ENCODE results near the gene CD7. TPM values are rescaled to one million over a fixed set of nuclear protein-coding genes. Genes with fewer than 3 reads are reported as not detected.

Gene CD7
- total and polyA plus RNA-seq, 2 donors (not counting 3 experiments of a cell fraction or from before 2014, with no cell fraction given): not detected

DNA sequence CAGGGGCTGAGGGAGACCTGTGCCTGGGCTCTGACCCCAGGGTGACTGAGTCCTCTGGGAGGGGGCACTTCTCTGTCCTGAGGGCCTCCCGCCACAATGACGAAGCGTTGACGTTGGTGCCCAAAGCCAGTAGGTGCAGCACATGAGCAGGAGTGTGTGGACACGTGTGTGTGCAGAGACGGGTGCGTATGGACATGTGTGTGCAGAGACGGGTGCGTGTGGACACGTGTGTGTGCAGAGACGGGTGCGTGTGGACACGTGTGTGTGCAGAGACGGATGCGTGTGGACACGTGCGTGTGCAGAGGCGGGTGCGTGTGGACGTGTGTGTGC, 726 bp upstream of the CD7 start:
- no peak overlapping the region for H3K9ac ChIP-seq (replicated peaks; ENCODE audit: extremely low read depth, insufficient read depth, low read length)
- BruUV-seq (replicated peaks): no TSS peak
- H3K36me3 ChIP-seq (ENCODE audit: control insufficient read depth in 2 of 2, extremely low read depth in 1 of 2, insufficient read depth in 2 of 2, low read length in 2 of 2): no peaks in the 10 kb centered on the region
- H3K79me2 ChIP-seq (ENCODE audit: control insufficient read depth, insufficient read depth, low read length): no peaks in the 10 kb centered on the region
- TF ChIP-seq POLR2A (IDR thresholded peaks at IDR 0.05; ENCODE audit: low read depth, low read length) (no peak), EZH2 (IDR thresholded peaks at IDR 0.05; ENCODE audit: borderline replicate concordance, low read depth, low read length, severe bottlenecking) (no peak), JUN (IDR thresholded peaks at IDR 0.05; ENCODE audit: borderline replicate concordance, insufficient read depth, insufficient read length, low read depth) (no peak), MYC (IDR thresholded peaks at IDR 0.05; ENCODE audit: low read depth, low read length) (no peak), MAX (IDR thresholded peaks at IDR 0.05; ENCODE audit: insufficient read depth, insufficient read length) (no peak), POLR2AphosphoS5 (IDR thresholded peaks at IDR 0.05; ENCODE audit: insufficient read depth, low read depth, low read length) (no peak), FOS (IDR thresholded peaks at IDR 0.05; ENCODE audit: borderline replicate concordance, insufficient read depth, low read length) (no peak), GATA2 (IDR thresholded peaks at IDR 0.05; ENCODE audit: insufficient read depth, insufficient read length, low read depth, low read length) (no peak)
- TF ChIP-seq, protein P1, sequence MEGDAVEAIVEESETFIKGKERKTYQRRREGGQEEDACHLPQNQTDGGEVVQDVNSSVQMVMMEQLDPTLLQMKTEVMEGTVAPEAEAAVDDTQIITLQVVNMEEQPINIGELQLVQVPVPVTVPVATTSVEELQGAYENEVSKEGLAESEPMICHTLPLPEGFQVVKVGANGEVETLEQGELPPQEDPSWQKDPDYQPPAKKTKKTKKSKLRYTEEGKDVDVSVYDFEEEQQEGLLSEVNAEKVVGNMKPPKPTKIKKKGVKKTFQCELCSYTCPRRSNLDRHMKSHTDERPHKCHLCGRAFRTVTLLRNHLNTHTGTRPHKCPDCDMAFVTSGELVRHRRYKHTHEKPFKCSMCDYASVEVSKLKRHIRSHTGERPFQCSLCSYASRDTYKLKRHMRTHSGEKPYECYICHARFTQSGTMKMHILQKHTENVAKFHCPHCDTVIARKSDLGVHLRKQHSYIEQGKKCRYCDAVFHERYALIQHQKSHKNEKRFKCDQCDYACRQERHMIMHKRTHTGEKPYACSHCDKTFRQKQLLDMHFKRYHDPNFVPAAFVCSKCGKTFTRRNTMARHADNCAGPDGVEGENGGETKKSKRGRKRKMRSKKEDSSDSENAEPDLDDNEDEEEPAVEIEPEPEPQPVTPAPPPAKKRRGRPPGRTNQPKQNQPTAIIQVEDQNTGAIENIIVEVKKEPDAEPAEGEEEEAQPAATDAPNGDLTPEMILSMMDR (IDR thresholded peaks at IDR 0.05; ENCODE audit: extremely low read depth in 1 of 2, insufficient read depth in 1 of 2, low read depth in 1 of 2, low read length in 2 of 2): no peak
- no peak overlapping the region for H3K4me3 ChIP-seq (replicated peaks in 1 of 3; ENCODE audit: insufficient read depth in 1 of 3, low read depth in 1 of 3, low read length in 3 of 3)
- peaks cover 0 to 3% of the 10 kb centered on the region in 2 experiments for H3K27me3 ChIP-seq (ENCODE audit: control insufficient read depth in 2 of 2, insufficient read depth in 2 of 2, low read length in 2 of 2)
- DNase-seq (ENCODE audit: low read depth, low spot score) (no peak), FAIRE-seq (no peak)
- POLR2A ChIA-PET: no interaction called here
- H4K20me1 ChIP-seq (replicated peaks; ENCODE audit: control insufficient read depth, extremely low read depth, insufficient read depth, low read length): no peaks in the 10 kb centered on the region
- CTCF ChIA-PET: interaction anchor here (1.5 kb wide), 1 partner anchor 12 kb away, joined by 6 read pairs; no protein-coding TSS in a partner anchor
- dilution Hi-C loops (cut with MboI; ENCODE audit: extremely low pct_ligation_motif_present, low sequenced_read_pairs): no loop called here
- intact Hi-C loops (cut with micrococcal nuclease): no loop called here
- H3K4me1 ChIP-seq (ENCODE audit: control insufficient read depth, extremely low read depth, insufficient read depth, low read length): no peaks in the 10 kb centered on the region
- no peak overlapping the region for H3K4me2 ChIP-seq (ENCODE audit: insufficient read depth, low read length)
- no peaks in the 10 kb centered on the region for H3K9me3 ChIP-seq (replicated peaks; ENCODE audit: control insufficient read depth, insufficient read depth, low read length)
- H2AFZ ChIP-seq (ENCODE audit: low read depth, low read length): no peak overlapping the region
- no peaks in the 10 kb centered on the region for H3K9me1 ChIP-seq (replicated peaks; ENCODE audit: control insufficient read depth, extremely low read depth, insufficient read depth, low read length)
- no peak overlapping the region for H3K27ac ChIP-seq (ENCODE audit: insufficient read depth, low read depth, low read length)

Data from endothelial cell of umbilical vein (primary cell).